HepG2 (cell line): ENCODE data around the gene EPHA5.

Source experiments
- BCL6 ChIP-seq: IDR thresholded peaks from 2 replicates; pipeline ENCODE4 v1.6.1; 2016; ENCODE audit warnings: missing genetic modification reagents, missing compliant biosample characterization
- BRCA1 ChIP-seq: sonication (generic); formaldehyde crosslinking; IDR thresholded peaks from 2 replicates; pipeline ENCODE4 v1.4.0; 2020; ENCODE audit warnings: missing genetic modification reagents
- FOXK2 ChIP-seq: fragments of 450-650 bp; IDR thresholded peaks from 2 replicates; pipeline ENCODE4 v1.6.1; 2016
- MYC ChIP-seq: sonication (generic); formaldehyde crosslinking; IDR thresholded peaks from 2 replicates; pipeline ENCODE4 v1.9.0; 2021; ENCODE audit warnings: missing genetic modification reagents, borderline replicate concordance
- PREB ChIP-seq: sonication (generic); formaldehyde crosslinking; IDR thresholded peaks from 2 replicates; pipeline ENCODE4 v1.4.0; 2020; ENCODE audit warnings: missing genetic modification reagents
- SP1 ChIP-seq, 2 experiments: fragments of 450-650 bp in 1 of 2; sonication (generic) in 1 of 2; formaldehyde crosslinking in 1 of 2; IDR thresholded peaks; 2 replicates each; pipeline versions ENCODE4 v1.4.0 to v1.6.1; 2016 to 2020; ENCODE audit warnings: missing genetic modification reagents in 1 of 2
- ZBTB46 ChIP-seq: sonication (generic); formaldehyde crosslinking; IDR thresholded peaks from 2 replicates; pipeline ENCODE4 v1.4.0; 2020; ENCODE audit warnings: mild to moderate bottlenecking, missing genetic modification reagents, borderline replicate concordance
- ZNF275 ChIP-seq: sonication (generic); formaldehyde crosslinking; IDR thresholded peaks from 2 replicates; pipeline ENCODE4 v1.8.0; 2022; ENCODE audit warnings: missing genetic modification reagents, mild to moderate bottlenecking, inconsistent platforms, borderline replicate concordance
- ZNF512 ChIP-seq: sonication (generic); formaldehyde crosslinking; IDR thresholded peaks from 2 replicates; pipeline ENCODE4 v1.4.0; 2020; ENCODE audit warnings: mild to moderate bottlenecking, missing genetic modification reagents
- TF ChIP-seq, protein P1 (sequence below): sonication (generic); formaldehyde crosslinking; IDR thresholded peaks from 2 replicates; pipeline ENCODE4 v1.8.1; 2023; ENCODE audit warnings: mild to moderate bottlenecking, missing genetic modification reagents
- TF ChIP-seq, protein P2 (sequence below): sonication (generic); formaldehyde crosslinking; IDR thresholded peaks from 2 replicates; pipeline ENCODE4 v1.5.0; 2020; ENCODE audit warnings: mild to moderate bottlenecking, missing genetic modification reagents, moderate library complexity
- TF ChIP-seq, protein P3 (sequence below): sonication (generic); formaldehyde crosslinking; IDR thresholded peaks from 2 replicates; pipeline ENCODE4 v1.4.0; 2020; ENCODE audit warnings: mild to moderate bottlenecking, missing genetic modification reagents

DNA sequence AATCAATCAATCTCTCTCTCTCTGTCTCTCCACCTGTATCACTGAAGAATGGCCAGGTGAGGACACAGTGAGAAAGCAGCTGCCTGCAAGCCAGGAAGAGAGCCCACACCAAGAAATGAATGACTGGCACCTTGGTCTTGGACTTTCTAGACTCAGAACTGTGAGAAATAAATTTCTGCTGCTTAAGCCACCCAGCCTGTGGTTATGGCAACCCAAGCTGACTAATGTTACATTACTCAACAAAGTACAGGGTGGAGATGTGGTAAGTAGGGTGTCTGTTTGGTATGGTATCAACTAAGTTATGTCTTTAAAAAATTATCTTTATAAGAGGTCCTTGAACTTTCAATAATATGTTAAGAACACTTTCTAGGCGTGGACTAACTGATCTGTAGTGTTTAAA is 159.3 kb downstream of the EPHA5 start:
- TF ChIP-seq ZNF512 (CRISPR knock-in tag), result no peak
- TF ChIP-seq, protein P1, sequence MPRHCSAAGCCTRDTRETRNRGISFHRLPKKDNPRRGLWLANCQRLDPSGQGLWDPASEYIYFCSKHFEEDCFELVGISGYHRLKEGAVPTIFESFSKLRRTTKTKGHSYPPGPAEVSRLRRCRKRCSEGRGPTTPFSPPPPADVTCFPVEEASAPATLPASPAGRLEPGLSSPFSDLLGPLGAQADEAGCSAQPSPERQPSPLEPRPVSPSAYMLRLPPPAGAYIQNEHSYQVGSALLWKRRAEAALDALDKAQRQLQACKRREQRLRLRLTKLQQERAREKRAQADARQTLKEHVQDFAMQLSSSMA (CRISPR knock-in tag), result no peak
- no peak for TF ChIP-seq SP1 (IDR thresholded peaks at IDR 0.05)
- no peak for TF ChIP-seq SP1 (CRISPR knock-in tag; IDR thresholded peaks at IDR 0.05)
- TF ChIP-seq BRCA1, result no peak
- TF ChIP-seq, protein P2, sequence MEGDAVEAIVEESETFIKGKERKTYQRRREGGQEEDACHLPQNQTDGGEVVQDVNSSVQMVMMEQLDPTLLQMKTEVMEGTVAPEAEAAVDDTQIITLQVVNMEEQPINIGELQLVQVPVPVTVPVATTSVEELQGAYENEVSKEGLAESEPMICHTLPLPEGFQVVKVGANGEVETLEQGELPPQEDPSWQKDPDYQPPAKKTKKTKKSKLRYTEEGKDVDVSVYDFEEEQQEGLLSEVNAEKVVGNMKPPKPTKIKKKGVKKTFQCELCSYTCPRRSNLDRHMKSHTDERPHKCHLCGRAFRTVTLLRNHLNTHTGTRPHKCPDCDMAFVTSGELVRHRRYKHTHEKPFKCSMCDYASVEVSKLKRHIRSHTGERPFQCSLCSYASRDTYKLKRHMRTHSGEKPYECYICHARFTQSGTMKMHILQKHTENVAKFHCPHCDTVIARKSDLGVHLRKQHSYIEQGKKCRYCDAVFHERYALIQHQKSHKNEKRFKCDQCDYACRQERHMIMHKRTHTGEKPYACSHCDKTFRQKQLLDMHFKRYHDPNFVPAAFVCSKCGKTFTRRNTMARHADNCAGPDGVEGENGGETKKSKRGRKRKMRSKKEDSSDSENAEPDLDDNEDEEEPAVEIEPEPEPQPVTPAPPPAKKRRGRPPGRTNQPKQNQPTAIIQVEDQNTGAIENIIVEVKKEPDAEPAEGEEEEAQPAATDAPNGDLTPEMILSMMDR (CRISPR knock-in tag), result no peak
- no peak for TF ChIP-seq FOXK2
- TF ChIP-seq, protein P3, sequence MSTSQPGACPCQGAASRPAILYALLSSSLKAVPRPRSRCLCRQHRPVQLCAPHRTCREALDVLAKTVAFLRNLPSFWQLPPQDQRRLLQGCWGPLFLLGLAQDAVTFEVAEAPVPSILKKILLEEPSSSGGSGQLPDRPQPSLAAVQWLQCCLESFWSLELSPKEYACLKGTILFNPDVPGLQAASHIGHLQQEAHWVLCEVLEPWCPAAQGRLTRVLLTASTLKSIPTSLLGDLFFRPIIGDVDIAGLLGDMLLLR, result no peak
- no peak for TF ChIP-seq MYC (CRISPR knock-in tag)
- TF ChIP-seq ZBTB46, result no peak
- TF ChIP-seq ZNF275 (CRISPR knock-in tag), result no peak
- TF ChIP-seq PREB (CRISPR knock-in tag), result no peak
- TF ChIP-seq BCL6 (CRISPR knock-in tag), result no peak
